Fibroblast of the aortic adventitia (primary cell): ENCODE measurements around the gene ANKRD6. TPM values are rescaled to one million over a fixed set of nuclear protein-coding genes. Genes with fewer than 3 reads are reported as not detected.

Experiments
- DNase-seq: peaks from one replicate; pipeline ENCODE4 v3.0.0-alpha.2; 2010; ENCODE audit warnings: low read depth
- H3K4me3 ChIP-seq: 2 replicates; pipeline ENCODE4 v1.5.1; 2011; ENCODE audit warnings: low read depth, mild to moderate bottlenecking, control low read depth, low read length, moderate library complexity
- CTCF ChIP-seq: IDR thresholded peaks from 2 replicates; pipeline ENCODE4 v1.5.1; 2011; ENCODE audit warnings: mild to moderate bottlenecking, low read length, control low read depth, inconsistent platforms; ENCODE audit not compliant: insufficient read depth
- total RNA-seq: library from RNA; depleted of rRNA; stranded (reverse); fragments of >200 nt; gene quantifications from 2 replicates; pipeline ENCODE4 v1.2.3, GENCODE V29; 2012; ENCODE audit warnings: low replicate concordance

ANKRD6 gene
- total RNA-seq, 1 donor = 14.6 TPM

- TF ChIP-seq CTCF = peak; percentile 78
- H3K4me3 ChIP-seq = no peak overlapping the region
- peak; percentile 44 for DNase-seq
Observed at GRCh38 chr6:89610149-89610642, 177.2 kb downstream of the ANKRD6 start.

- no peak for TF ChIP-seq CTCF
- no peak overlapping the region for H3K4me3 ChIP-seq
- DNase-seq = peak; percentile 44
Observed at GRCh38 chr6:89611666-89612065, 178.7 kb downstream of the ANKRD6 start.

- DNase-seq = no peak
- TF ChIP-seq CTCF = no peak
- no peak overlapping the region for H3K4me3 ChIP-seq
Observed at GRCh38 chr6:89612121-89612520, 179.2 kb downstream of the ANKRD6 start.

GRCh38 chr6:89613790-89614189, 180.8 kb downstream of the ANKRD6 start:
- no peak for TF ChIP-seq CTCF
- H3K4me3 ChIP-seq = no peak overlapping the region
- DNase-seq = no peak

- no peak for TF ChIP-seq CTCF
- H3K4me3 ChIP-seq = no peak overlapping the region
- DNase-seq = no peak
Observed at GRCh38 chr6:89615882-89616281, 182.9 kb downstream of the ANKRD6 start.

GRCh38 chr6:89616531-89616930, 183.6 kb downstream of the ANKRD6 start:
- no peak for TF ChIP-seq CTCF
- H3K4me3 ChIP-seq = no peak overlapping the region
- no peak for DNase-seq

- no peak for TF ChIP-seq CTCF
- no peak overlapping the region for H3K4me3 ChIP-seq
- no peak for DNase-seq
Observed at GRCh38 chr6:89618026-89618425, 185.1 kb downstream of the ANKRD6 start.
